22Rv1 (cell line): ENCODE measurements around the gene TEDC1.

Source experiments
- H3K27ac ChIP-seq: fragments of 450-650 bp; 2 replicates; pipeline ENCODE4 v1.5.1; 2017
- CTCF ChIP-seq: fragments of 450-650 bp; IDR thresholded peaks from 2 replicates; pipeline ENCODE4 v1.5.1; 2017; ENCODE audit warnings: mild to moderate bottlenecking
- ZFX ChIP-seq: fragments of 450-650 bp; IDR thresholded peaks from 2 replicates; pipeline ENCODE4 v1.6.1; 2017; ENCODE audit warnings: antibody characterized with exemption, borderline replicate concordance

TEDC1 gene

GRCh38 chr14:105498430-105499255 is 7.6 kb downstream of the TEDC1 start:
- TF ChIP-seq ZFX: no peak
- no peak for TF ChIP-seq CTCF
- H3K27ac ChIP-seq: no peak overlapping the region

- TF ChIP-seq CTCF: no peak
- TF ChIP-seq ZFX: no peak
- H3K27ac ChIP-seq: no peak overlapping the region
Observed at GRCh38 chr14:105499256-105500035, 8.4 kb downstream of the TEDC1 start.

- H3K27ac ChIP-seq: no peak overlapping the region
Observed at GRCh38 chr14:105500036-105500725, 9.1 kb downstream of the TEDC1 start.

GRCh38 chr14:105500726-105501101 is 9.7 kb downstream of the TEDC1 start:
- H3K27ac ChIP-seq: no peak overlapping the region
- no peak for TF ChIP-seq CTCF
- no peak for TF ChIP-seq ZFX

More at GRCh38 chr14:105500036-105500725, 9.1 kb downstream of the TEDC1 start:
- TF ChIP-seq CTCF: no peak
- TF ChIP-seq ZFX: no peak

GRCh38 chr14:105501504-105502291 is 10.7 kb downstream of the TEDC1 start:
- TF ChIP-seq ZFX: no peak
- no peak for TF ChIP-seq CTCF
- no peak overlapping the region for H3K27ac ChIP-seq

- TF ChIP-seq ZFX: no peak
- TF ChIP-seq CTCF: no peak
- no peak overlapping the region for H3K27ac ChIP-seq
Observed at GRCh38 chr14:105502446-105503295, 11.6 kb downstream of the TEDC1 start.
